GM12878 (cell line): ENCODE measurements around the gene TOMT. TPM values are rescaled to one million over a fixed set of nuclear protein-coding genes. Genes with fewer than 3 reads are reported as not detected.
A peak's percentile ranks its signal among the peaks of the same experiment; 100 is the strongest.

Source experiments
- ASH2L ChIP-seq: fragments of 300-600, 200-600 bp; sonication (generic); IDR thresholded peaks from 2 replicates; pipeline ENCODE4 v1.6.1; 2017; ENCODE audit warnings: low read depth, mild to moderate bottlenecking, borderline replicate concordance
- BCLAF1 ChIP-seq: fragments of 450-650 bp; IDR thresholded peaks from 2 replicates; pipeline ENCODE4 v1.6.1; 2017; ENCODE audit warnings: antibody characterized with exemption, mild to moderate bottlenecking, moderate library complexity
- BMI1 ChIP-seq: fragments of 450-650 bp; IDR thresholded peaks from 2 replicates; pipeline ENCODE4 v1.6.1; 2016; ENCODE audit warnings: mild to moderate bottlenecking, moderate library complexity, borderline replicate concordance
- CBX3 ChIP-seq: fragments of 200-600 bp; sonication (generic); IDR thresholded peaks from 2 replicates; pipeline ENCODE4 v1.6.1; 2016; ENCODE audit warnings: low read depth, borderline replicate concordance
- E2F4 ChIP-seq: IDR thresholded peaks from 2 replicates; pipeline ENCODE4 v1.6.1; 2012; ENCODE audit warnings: low read depth, low read length, improper control_type of control experiment
- EGR1 ChIP-seq, 2 experiments: IDR thresholded peaks; 1 replicate in 1 of 2; 2 replicates in 1 of 2; pipeline ENCODE4 v1.6.1; 2011 to 2012; ENCODE audit warnings: low read depth in 2 of 2, low read length in 2 of 2, borderline replicate concordance in 1 of 2, mild to moderate bottlenecking in 1 of 2, moderate library complexity in 1 of 2
- FOXK2 ChIP-seq: fragments of 450-650 bp; IDR thresholded peaks from 2 replicates; pipeline ENCODE4 v1.6.1; 2017; ENCODE audit warnings: mild to moderate bottlenecking, moderate library complexity
- GATAD2B ChIP-seq: fragments of 450-650 bp; conservative IDR thresholded peaks from 2 replicates; pipeline ENCODE4 v1.6.1; 2017; ENCODE audit warnings: low read depth, mild to moderate bottlenecking, moderate library complexity
- HDAC6 ChIP-seq: fragments of 200-600 bp; sonication (generic); IDR thresholded peaks from one replicate; pipeline ENCODE4 v1.8.0; 2017; ENCODE audit warnings: antibody characterized with exemption; ENCODE audit not compliant: unreplicated experiment
- IKZF1 ChIP-seq: fragments of 450-650 bp; conservative IDR thresholded peaks from 2 replicates; pipeline ENCODE4 v1.6.1; 2017; ENCODE audit warnings: antibody characterized with exemption, mild to moderate bottlenecking
- NR2C1 ChIP-seq: fragments of 450-650 bp; IDR thresholded peaks from 2 replicates; pipeline ENCODE4 v1.6.1; 2017; ENCODE audit warnings: antibody characterized with exemption, mild to moderate bottlenecking, moderate library complexity
- NR2F1 ChIP-seq: fragments of 450-650 bp; conservative IDR thresholded peaks from 2 replicates; pipeline ENCODE4 v1.6.1; 2017; ENCODE audit warnings: mild to moderate bottlenecking
- PAX8 ChIP-seq: fragments of 450-650 bp; IDR thresholded peaks from 2 replicates; pipeline ENCODE4 v1.6.1; 2017; ENCODE audit warnings: mild to moderate bottlenecking, moderate library complexity
- POLR2AphosphoS5 ChIP-seq: IDR thresholded peaks from 2 replicates; pipeline ENCODE4 v1.6.1; 2011; ENCODE audit warnings: mild to moderate bottlenecking, low read length, inconsistent platforms
- RB1 ChIP-seq: fragments of 450-650 bp; formaldehyde crosslinking; IDR thresholded peaks from 2 replicates; pipeline ENCODE4 v1.6.1; 2017; ENCODE audit warnings: mild to moderate bottlenecking, borderline replicate concordance
- RELB ChIP-seq: fragments of 450-650 bp; IDR thresholded peaks from 2 replicates; pipeline ENCODE4 v1.6.1; 2017; ENCODE audit warnings: low read depth, mild to moderate bottlenecking, moderate library complexity
- RFX5 ChIP-seq: IDR thresholded peaks from 2 replicates; pipeline ENCODE4 v1.6.1; 2011; ENCODE audit warnings: low read depth, low read length, improper control_type of control experiment
- SMAD1 ChIP-seq: fragments of 450-650 bp; IDR thresholded peaks from 2 replicates; pipeline ENCODE4 v1.6.1; 2018; ENCODE audit warnings: mild to moderate bottlenecking, low read depth; ENCODE audit not compliant: partially characterized antibody
- SMAD5 ChIP-seq: IDR thresholded peaks from 2 replicates; pipeline ENCODE4 v1.6.1; 2016; ENCODE audit warnings: antibody characterized with exemption, low read depth
- TARDBP ChIP-seq: IDR thresholded peaks from 2 replicates; pipeline ENCODE4 v1.6.1; 2016; ENCODE audit warnings: borderline replicate concordance
- TCF7 ChIP-seq: IDR thresholded peaks from 2 replicates; pipeline ENCODE4 v1.6.1; 2014; ENCODE audit warnings: antibody characterized with exemption, borderline replicate concordance
- ZNF207 ChIP-seq: fragments of 450-650 bp; IDR thresholded peaks from 2 replicates; pipeline ENCODE4 v1.6.1; 2014; ENCODE audit warnings: antibody characterized with exemption, mild to moderate bottlenecking, borderline replicate concordance
- ZNF24 ChIP-seq: fragments of 450-650 bp; IDR thresholded peaks from 2 replicates; pipeline ENCODE4 v1.6.1; 2017; ENCODE audit warnings: antibody characterized with exemption, mild to moderate bottlenecking
- polyA plus RNA-seq, 11 experiments: library from polyadenylated mRNA; depleted of rRNA in 4 of 11; unstranded in 6 of 11; stranded (reverse) in 5 of 11; fragments of >200 nt; fragmentation: Nextera tagmentation in 4 of 11; fragmentation: Illumina TruSeq in 1 of 11; extraction: Ambion mirVana in 4 of 11; extraction: Trizol in 1 of 11; gene quantifications; 1 replicate in 1 of 11; 2 replicates in 10 of 11; pipeline versions ENCODE4 v1.2.1 to v1.2.3, GENCODE V29; 2011 to 2016; ENCODE audit warnings: inconsistent platforms in 2 of 11, missing spikeins in 2 of 11, low read depth in 1 of 11
- total RNA-seq, 4 experiments: library from RNA; depleted of rRNA in 3 of 4; stranded (reverse); fragments of >200 nt in 3 of 4; fragmentation: Illumina TruSeq in 1 of 4; extraction: Trizol in 1 of 4; gene quantifications; 2 replicates each; pipeline versions ENCODE4 v1.2.1 to v1.2.3, GENCODE V29; 2013 to 2021
- TF ChIP-seq, protein P1 (sequence below): IDR thresholded peaks from 2 replicates; pipeline ENCODE4 v1.6.1; 2012; ENCODE audit warnings: low read depth, low read length, improper control_type of control experiment

Gene TOMT
- total and polyA plus RNA-seq, 10 of the 15 experiments (the other 5 are each of a cell fraction or from before 2014, with no cell fraction given): not detected

GRCh38 chr11:72080326-72081183 lies 25.2 kb upstream of the TOMT start, which contains the start of the genes LRRC51 and NUMA1 (continued):
- TF ChIP-seq HDAC6 (no peak), TARDBP (no peak), NR2C1 (peak; percentile 75), POLR2AphosphoS5 (peak; percentile 54; the same call in 1 of the 2 replicates), TCF7 (no peak), ZNF24 (peak; percentile 71), RFX5 (peak; percentile 99), SMAD5 (no peak), NR2F1 (0 out of 2 replicates have a peak, but pooled peaks have one; percentile 22), IKZF1 (peak; percentile 93), RELB (peak; percentile 73; the same call in 1 of the 2 replicates), CBX3 (no peak), FOXK2 (no peak), E2F4 (peak; percentile 93), BCLAF1 (no peak), EGR1 (IDR thresholded peaks at IDR 0.05; ENCODE audit: borderline replicate concordance in 1 of 2, low read depth in 2 of 2, low read length in 2 of 2) (0 out of 3 replicates have a peak, but pooled peaks of 1 of the 2 experiments have one; percentile 14), BMI1 (peak; percentile 97), GATAD2B (no peak; the same call in 1 of the 2 replicates), SMAD1 (no peak), PAX8 (no peak), ASH2L (0 out of 2 replicates have a peak, but pooled peaks have one; percentile 41), RB1 (peak; percentile 89), ZNF207 (no peak; the same call in 1 of the 2 replicates)
- TF ChIP-seq, protein P1, sequence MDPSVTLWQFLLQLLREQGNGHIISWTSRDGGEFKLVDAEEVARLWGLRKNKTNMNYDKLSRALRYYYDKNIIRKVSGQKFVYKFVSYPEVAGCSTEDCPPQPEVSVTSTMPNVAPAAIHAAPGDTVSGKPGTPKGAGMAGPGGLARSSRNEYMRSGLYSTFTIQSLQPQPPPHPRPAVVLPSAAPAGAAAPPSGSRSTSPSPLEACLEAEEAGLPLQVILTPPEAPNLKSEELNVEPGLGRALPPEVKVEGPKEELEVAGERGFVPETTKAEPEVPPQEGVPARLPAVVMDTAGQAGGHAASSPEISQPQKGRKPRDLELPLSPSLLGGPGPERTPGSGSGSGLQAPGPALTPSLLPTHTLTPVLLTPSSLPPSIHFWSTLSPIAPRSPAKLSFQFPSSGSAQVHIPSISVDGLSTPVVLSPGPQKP: peak; percentile 73; the same call in 1 of the 2 replicates
